ENCODE results near the gene KIF25.

The KIF25 gene

DNA sequence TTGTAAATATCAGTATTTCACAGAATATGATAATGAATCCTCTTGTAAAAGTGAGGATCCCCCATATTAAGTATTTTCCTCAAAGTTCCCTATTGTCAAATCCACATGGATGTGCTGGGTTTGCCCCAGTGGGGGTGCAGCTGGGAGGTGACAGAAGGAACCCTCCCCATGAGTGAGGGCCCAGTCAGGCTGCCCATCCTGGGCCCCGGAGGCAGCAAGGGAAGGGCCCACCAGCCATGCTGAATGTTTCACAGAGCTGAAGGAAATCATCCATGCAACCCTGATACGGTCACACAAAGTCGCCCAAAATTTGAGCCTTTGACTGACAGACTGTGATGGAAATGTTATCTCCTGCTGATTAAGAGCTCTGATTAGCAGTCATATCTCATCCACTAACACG lies 41.8 kb downstream of the KIF25 start:
- DNase-seq = no peak

DNA sequence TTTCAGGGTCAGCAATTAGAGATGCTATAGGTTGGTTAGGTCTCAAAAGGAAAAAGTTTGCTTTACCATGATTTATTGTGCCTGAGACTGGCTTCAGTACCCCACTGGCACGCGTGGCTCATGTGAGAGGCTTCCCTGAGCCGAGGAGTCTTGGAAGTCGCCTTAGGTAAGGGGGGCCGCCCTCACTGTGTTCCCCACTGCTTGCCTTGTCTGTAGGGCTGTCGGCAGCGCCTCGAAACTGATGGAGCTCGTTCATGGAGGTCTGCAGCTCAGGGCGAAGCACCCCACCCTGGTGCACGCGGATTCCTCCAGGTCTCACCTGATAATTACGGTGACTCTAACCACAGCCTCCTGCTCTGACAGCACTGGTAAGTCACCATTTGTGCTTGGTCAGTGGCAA lies 42.4 kb downstream of the KIF25 start:
- DNase-seq = no peak

DNA sequence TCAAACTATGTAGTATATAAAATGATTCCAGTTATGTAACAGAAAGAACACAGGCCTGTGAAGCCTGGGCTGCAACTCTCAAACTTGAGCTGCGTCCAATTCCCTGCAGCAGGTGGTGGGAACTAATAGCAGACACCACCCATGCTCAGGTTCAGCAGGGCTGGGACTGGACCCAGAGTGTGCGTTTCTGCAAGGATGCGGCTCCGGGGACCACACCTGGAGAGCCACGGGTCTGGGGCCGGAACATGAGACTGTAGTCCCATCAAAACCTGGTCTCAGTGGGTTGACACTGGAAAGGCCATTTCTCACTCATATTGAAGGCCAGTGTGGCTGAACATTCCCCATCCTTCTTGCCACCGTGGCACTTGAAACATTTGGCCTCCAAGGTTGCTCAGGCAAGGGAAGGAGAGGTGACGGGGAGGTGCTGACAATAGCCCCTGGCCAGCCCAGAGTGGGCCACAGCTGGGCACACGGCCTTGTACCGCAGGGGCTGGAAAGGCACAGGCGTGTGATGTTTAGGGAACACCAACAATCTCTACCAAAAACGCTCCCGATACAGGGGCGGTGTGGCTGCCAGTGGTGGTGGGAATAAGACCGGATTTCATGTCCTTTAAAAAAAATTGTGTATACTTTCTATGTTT lies 43.5 kb downstream of the KIF25 start:
- no peak for DNase-seq

DNA sequence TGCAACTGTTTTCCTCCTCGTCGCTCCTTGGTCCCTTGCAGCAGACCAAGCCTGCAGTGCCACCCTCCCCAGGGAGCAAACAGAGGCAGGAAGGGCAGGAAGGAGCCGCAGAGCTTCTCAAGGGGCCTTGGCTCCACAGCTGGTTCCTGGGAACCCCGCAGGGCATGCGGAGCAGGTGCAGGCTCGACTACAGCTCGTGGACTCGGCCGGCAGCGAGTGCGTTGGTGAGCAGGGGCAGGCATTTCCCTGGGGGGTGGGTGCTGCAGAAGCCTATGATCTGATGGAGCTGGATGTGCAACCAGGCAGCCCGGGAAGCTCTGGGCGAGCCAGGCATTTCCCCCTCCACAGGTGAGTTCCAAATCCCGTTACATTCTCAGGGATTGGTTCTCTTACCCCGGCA lies 44.5 kb downstream of the KIF25 start:
- DNase-seq = no peak

DNA sequence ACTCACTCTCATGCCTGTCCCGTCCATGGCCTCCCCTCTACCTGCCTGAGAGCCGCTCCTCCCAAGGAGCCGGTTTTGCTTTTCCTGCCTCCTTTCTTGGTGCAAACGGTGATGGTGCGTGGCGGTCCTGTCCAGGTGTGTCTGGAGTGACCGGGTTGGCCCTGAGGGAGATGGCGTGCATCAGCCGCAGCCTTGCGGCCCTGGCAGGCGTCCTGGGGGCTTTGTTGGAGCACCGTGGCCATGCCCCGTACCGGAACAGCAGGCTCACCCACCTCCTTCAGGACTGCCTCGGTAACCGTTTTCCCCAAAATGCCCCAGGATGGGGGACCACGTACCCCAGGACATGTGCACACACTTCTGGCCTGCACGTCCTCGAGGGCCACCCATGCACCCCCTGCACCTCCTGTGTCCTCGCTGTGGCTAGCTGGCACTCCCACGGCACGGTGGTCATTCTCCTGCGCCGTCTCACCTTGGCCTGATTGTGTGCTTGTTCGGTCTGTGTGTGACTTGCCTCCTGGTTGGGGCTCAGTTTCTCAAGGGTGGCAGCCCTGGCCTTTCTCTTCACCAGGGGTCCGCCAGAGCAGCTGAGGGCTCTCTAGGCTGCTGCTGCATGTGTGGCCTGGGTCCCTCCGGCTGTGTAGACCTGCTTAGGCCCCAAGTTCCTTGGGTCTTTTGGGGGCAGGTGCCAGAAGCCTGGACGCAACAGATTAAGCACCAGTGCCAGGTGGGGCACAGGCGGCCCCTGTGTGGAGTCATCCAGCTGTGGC lies 45.1 kb downstream of the KIF25 start:
- no peak for DNase-seq

DNA sequence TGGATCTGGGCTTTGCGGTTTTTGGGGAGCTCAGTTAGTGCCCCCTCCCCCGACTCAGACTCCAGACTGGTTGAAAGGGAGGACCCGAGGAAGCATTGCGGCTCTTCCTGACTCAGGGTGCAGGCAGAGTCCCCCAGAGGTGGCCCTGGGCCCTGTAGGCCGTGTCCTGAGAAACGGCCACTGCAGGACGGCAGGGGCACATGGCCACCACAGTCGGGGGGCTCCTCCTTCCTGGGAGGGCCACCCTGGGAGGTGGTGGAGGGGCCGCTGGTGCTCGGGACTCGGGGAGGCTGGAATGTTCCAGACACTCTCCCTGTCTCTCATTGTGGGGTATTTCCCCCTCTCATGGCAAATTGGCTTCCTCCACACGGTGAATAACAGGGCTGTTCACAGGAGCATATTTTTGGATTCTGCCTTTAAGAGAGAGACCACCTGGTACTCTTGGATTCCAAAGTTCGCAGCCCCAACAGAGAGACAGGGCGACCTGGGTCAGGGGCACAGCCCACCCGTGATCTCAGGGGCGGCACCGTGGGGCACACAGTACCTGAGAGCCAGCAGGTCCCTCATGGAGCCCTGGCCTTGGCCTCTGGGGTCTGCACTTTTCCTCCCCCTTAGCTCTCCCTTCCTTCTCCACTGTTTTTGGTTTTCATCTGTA lies 45.8 kb downstream of the KIF25 start:
- DNase-seq = no peak

DNA sequence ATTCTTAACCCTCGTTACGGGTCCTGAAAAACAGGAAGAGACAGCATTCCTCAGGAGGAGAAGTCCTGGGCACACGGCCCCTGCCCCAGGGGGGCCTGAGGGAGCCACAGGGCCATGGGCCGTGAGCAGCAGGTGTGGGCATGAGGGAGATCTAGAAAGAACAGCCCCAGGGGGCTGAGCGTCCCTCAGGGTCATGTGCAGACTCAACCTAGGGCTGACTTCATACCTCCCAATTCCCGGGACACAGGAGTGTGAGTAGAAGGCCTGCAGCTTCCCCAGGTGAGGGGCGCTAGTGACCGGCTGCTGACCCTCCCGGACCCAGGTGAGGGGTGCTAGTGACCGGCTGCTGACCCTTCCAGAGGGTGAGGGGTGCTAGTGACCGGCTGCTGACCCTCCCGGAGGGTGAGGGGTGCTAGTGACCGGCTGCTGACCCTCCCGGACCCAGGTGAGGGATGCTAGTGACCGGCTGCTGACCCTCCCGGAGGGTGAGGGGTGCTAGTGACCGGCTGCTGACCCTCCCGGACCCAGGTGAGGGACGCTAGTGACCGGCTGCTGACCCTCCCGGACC lies 46.5 kb downstream of the KIF25 start:
- DNase-seq = no peak

DNA sequence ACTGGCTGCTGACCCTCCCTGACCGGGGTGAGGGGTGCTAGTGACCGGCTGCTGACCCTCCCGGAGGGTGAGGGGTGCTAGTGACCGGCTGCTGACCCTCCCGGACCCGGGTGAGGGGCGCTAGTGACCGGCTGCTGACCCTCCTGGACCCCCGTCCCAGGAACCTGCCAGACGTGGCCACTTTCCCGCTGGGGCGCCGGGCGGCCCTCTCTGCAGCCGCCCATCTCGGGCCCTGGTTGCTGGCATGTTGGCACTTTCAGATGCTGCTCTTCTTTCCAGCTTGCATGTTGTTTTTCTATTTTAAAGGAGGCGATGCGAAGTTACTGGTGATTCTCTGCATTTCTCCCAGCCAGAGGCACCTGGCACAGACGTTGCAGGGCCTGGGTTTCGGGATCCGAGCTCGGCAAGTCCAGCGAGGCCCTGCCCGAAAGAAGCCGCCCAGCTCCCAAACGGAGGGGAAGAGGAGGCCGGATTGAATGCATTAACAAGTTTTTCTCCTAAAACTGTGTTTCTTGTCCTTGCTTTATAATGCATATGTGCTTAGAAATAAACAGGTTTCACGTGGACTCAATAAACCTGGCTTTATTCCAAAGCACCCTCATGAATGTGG lies 47.2 kb downstream of the KIF25 start:
- DNase-seq = no peak

DNA sequence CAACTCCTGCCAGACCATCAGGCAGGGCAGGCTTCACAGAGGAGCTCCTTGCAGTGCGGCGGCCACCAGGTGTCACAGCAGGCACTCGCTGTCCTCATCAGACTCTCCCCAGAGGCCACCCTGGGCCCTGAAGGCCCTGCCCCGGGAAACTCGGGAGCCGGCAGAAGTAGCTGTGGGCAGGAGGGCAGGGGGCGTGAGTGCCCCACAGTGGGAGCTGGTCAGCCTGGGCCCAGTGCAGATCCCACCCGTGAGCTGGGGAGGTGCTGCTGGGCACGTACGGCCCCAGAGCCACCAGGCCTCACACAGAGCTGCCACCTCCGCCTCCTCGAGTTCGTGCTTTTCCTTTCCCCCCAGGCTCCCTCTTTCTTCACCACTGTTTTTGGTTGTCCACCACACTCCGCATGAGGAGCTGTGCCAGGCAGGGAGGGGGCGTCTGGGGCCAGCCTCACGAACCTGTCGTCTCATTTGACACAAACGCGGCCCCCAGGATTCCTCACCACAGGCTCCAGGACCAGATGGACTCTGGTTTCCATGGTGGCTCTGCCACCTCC lies 47.7 kb downstream of the KIF25 start:
- DNase-seq = no peak

DNA sequence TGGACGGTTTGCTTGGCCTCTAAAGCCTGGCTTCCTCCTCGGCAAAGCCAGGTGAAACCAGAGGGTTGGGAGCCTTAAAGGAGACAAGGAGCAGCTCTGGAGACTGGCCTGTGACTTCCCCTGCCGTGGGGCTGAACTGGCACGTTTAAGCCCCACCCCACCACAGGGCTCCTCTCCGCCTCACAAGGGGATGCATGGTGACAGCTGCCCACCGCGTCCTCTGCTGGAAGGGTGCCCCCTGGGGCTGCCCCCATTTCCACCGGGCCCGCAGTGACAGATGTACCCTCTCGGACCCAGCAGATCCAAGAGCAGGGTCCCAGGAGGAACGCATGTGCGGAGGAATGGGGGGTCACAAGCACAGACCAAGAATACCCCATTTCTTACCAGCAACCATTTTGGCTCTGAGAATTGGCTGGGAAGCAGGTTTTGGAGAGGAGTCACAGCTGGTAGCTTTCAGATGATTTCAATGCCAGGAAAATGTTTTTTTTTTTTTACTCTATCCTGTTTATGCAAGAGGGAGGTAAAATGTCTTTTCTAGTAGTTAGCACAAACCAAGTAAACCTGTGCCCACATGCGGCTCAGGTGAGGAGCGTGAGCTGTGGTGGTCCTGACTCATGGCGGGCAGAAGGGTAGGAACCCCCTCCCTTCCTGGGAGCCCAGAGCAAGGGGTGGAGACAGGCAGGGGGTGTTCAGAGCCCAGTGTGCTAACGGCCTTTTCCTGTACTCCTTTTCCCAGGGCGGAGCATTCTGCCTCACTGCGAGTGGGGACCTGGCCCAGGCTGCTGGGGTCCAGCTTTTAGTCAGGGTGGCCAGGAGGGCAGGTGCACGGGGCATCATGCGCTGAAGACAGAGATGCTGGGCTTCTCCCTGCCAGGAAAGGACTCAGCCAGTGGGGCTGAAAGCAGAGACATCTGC lies 48.5 kb downstream of the KIF25 start:
- no peak for DNase-seq

DNA sequence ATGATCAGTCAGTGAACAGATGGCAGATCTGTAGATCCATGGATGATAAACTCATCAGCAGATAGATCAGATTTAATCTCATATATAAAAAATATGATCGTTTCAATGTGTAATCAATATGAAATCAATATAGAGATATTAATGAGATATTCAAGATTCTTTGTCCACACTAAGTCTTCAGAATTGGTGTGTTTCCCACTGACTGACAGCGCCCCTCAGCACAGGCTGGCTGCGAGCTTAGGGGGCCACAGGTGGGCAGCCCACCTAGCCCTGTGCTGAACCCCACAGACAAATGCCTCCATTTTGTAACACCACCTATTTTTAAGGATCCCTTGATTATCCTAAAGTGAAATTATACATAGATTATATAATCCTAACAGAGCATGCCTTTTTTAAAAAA lies 49.2 kb downstream of the KIF25 start:
- no peak for DNase-seq

DNA sequence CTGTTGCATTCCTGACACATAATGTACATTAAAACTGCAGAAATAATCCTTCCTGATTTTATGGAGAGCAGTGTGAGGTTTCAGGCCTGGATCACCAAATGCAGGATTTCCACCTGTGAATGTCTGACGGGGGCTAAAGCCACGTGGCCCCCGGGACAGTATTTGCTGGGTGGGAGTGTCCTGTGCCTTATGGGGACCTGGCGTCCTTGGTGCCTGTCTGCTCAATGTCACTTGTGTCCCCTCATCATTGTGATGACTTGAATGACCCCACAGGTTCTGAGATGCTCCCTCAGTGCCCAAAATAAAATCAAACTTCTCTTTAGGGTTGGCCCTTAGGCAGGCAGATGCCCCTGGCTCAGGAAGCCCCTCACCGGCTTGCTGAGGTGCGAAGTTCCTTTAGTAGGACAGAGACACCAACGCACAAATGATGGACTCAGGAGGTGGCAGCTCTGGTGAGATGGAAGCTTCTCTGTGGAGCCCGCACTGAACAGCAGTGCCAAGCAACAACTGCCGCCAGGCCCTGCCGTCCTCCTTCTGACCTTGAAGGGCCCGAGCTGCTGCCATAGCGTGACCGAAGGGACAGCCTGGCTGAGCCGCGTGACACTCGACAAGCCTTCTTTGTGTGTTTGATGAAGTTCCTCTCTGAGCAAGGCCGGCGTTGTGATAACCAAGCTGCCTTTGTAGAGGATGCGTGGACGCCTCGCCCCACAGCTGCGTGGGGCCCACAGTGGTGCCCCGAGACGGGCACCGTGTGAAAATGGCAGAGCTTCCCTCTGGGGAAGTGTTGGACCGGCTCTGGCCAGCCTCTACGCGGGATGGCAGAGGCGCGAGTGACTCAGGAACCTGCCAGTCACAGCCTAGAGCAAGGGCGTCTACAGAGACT lies 50.6 kb downstream of the KIF25 start:
- no peak for DNase-seq

DNA sequence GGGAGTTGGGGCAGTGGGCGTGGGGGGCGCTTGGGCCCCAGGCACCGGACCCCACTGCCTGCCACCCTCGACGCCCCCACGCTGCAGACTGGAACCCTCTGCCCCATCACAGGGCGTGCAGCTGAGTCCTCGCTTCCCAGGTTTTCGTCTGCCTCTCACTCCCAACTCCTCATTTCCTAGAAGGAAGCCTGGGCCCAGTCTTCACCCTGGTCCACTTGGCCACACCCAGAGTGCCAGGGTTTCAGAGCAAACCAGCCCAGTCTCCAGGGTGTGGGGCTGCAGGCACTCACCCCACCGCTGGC lies 51.2 kb downstream of the KIF25 start:
- no peak for DNase-seq

DNA sequence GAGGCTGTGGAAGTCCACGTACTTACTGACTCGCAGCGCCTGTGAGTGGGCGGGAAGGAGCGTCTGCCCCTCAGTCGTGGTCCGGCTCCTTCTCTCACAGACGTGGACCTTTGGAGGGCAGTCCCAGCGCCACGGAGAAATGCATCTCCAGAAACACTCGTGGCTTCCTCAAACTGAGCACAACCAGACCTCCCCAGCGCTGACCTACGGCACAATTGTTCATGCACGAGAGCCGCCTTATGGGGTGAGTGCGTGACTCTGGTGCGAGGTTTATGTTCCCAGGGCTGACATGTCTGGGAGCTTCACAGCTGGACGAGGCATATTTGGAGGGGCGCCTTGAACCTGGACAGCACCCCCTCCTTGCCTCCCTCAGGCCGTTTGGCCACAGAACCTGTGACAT lies 51.8 kb downstream of the KIF25 start:
- DNase-seq = no peak

DNA sequence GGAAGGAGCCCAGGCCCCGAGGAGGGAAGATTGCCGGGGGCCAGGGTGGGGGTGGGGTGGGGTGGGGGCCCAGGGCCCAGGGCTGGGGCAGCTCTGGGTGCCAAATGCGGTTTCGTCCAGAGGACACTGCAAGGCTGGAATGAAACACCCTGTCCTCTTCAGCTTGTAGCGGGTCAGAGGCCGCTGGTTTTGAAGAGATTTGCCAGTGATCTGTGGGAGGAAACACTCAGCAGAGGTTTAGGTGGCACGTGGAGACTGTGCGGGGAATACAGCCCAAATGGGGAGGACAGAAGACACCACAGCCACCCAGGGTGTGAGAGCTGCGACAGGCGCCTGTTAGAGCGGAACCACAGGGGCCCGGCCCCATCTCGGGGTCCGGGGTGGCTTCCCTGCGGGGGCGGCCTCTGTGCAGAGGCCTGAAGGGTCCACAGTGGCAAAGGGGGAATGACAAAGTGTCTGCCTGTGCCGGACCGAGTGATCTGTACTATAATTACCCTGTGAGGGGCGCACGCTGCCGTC lies 52.3 kb downstream of the KIF25 start:
- DNase-seq = no peak

DNA sequence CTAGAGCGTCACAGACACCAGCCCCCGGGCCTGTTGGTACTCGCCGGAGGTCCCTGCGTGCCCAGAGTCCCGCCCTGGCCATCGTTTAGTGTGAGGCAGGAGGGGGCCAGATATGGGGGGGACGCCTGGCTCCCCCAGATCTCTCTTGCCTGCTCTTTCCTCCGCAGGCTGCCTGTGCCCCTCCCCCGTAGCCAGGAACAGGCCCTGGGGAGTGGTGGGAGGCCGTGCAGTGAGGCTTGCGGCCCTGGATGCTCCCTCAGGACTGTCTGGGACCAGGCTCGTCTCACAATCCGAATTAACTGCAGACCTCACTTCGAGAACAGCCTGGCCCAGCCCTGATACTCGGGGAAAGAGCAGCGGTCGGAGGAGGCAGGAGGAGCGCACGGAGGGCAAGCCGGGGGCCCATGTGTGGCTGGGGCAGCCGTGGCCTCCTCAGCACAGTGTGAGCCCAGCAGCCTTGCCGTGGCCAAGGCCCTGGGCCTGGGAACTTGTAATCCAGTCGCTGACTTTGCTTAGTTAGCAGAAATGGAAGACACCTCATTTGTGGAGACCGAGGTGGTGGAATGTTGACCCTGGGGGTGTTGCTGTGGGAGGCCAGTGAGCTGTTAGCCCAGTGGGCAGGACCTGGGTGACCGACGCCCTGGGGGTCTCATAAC lies 52.9 kb downstream of the KIF25 start:
- no peak for DNase-seq

DNA sequence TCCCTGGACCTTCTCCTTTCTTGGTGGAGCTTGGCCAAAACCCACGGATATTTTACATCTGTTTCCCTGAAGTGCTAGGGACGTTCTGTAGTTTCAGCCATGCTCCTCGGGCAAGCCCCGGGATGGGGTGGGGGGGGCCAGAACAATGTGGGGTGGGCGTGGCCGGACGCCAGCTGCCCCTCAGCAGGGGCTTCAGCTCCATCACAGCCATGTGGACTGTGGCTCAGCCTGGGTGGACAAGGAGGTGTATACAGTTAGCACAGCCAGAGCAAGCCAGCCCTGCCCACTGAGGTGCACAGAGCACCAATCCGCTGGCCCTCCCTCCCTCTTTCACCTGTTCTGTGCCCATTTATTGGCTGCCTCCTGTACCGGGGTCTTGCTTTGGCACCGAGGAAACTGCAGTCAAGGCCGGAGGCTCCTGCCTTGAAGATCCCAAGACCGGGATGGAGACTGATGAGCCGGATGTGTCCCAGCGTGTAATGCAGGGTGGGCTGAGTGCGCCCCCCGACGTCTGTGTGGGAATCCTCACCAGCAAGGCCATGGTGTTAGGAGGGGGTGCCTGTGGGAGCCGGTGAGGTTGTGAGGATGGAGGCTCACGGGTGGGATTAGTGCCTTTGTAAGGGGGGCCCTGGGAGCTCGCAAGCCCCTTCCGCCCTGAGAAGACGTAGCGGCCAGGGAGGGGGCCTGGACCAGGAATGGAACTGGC lies 53.6 kb downstream of the KIF25 start:
- no peak for DNase-seq

DNA sequence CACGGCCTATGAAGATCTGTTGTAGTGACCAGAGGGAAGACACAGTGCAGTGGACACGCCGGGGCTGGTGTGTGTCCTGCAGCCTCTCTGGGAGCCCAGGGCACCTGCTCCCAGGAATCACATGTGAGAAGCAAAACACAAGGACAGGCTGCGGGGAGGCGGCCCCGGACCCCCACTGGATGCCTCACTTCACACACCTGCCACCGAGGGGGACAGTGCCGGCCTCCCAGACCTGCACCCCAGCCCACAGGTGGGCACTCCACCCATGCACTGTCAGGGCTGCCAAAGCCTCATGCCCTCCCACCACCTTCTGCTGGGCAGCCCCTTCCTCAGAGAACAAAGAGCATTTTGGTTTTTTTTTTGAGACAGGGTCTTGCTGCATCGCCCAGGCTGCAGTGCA lies 54.2 kb downstream of the KIF25 start:
- no peak for DNase-seq

DNA sequence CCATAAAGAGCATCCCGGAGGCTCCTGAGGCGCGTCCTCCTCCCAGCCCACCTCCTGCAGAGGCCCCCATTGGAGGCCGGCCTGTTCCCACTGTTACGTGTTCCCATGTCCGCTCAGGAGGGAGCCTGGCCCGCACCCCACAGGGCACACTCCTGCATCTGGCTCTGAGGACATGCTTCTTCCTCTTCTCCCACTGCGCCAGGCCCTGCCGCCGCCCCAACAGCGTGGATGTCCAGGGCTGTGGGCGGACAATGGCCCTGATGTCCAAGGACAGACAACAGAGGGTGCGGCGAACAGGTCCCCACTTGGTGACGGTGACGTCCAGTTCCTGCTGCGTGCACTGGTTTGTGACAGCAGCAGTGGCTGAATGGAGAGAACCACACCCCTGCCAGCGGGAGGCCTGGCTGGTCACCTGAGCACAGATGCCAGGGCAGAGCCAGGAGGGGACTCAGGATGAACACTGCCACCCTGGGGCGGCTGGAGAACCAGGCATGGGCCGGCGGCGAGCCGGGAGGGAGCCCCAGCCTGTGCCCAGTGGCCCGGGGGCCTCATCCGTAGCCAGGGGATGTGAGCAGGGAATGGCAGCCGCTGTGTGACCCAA lies 54.9 kb downstream of the KIF25 start:
- no peak for DNase-seq

Data from activated CD8-positive, alpha-beta memory T cell treated with anti-CD3 and anti-CD28 coated beads for 24 hours (primary cell).